T-helper 1 cell (primary cell): Measurements from ENCODE around the gene TFDP1.

Experiments
- DNase-seq, 5 donors: peaks; one replicate each; pipeline ENCODE4 v3.0.0-alpha.2; 2012 to 2020

Gene TFDP1

DNA sequence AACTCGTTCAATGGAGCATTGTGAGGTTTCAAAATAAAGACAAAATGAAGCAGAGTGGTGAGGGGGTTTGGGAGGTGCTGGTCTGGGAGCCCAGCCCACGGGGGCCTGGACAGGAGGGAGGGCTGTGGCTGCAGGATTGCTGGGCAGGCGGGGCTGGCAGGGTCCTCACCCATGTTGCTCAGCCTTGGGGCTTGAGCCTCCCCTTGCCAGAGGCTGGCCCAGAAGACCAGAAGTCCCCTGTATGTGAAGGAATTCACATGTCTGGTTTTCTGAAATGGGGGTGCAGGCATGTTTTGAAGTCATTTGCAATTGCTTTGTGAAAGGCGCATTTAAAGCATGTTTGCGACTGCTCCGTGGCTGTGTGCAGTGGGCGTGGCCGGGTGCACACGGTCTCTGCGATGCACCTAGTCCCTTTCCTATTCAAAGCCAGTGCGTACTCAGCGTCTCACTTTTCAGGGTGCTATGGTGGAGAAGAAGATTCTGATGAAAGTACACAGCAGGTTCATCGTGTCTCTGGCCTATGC lies 84.7 kb downstream of the TFDP1 start:
- no peak for DNase-seq

DNA sequence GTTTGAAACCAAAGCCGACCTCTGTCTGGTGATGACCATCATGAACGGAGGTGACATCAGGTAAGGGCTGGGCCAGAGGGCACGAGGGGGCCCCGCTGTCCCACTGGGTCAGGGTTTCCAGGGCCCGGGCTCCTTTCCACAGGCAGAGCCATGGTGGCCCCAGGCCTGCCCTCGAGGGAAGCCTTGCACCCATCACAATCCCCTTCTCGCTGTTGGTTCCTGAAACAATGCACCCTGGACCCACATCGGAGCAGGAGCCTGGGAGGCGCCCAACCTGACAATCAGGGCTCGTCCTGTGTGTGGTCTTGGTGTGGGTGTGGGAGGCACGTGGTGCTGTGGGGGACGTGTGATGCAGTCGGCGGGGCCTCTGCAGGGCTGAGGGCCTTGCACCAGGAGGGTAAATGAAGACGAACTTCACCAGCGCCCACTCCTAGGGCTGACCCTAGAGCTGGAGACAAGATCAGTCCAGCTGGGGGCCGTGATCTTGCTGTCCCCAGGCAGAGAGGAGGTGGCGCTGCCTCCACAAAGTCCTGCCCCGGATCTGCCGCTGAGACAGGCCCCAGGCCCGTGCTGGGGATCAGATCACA lies 85.3 kb downstream of the TFDP1 start:
- no peak for DNase-seq

DNA sequence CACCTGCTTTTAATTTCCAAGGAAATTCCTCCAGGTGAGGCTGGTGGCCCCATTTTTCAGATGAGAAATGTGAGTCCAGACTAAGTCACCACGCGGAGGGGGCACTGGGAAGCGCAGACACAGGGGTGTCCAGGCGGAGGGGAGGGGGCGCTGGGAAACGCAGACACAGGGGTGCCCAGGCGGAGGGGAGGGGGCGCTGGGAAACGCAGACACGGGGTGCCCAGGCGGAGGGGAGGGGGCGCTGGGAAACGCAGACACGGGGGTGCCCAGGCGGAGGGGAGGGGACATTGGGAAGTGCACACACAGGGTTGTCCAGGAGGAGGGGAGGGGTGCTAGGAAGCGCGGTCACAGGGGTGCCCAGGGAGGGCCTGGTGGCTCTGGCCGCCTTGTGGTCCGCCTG lies 86.0 kb downstream of the TFDP1 start:
- no peak for DNase-seq

DNA sequence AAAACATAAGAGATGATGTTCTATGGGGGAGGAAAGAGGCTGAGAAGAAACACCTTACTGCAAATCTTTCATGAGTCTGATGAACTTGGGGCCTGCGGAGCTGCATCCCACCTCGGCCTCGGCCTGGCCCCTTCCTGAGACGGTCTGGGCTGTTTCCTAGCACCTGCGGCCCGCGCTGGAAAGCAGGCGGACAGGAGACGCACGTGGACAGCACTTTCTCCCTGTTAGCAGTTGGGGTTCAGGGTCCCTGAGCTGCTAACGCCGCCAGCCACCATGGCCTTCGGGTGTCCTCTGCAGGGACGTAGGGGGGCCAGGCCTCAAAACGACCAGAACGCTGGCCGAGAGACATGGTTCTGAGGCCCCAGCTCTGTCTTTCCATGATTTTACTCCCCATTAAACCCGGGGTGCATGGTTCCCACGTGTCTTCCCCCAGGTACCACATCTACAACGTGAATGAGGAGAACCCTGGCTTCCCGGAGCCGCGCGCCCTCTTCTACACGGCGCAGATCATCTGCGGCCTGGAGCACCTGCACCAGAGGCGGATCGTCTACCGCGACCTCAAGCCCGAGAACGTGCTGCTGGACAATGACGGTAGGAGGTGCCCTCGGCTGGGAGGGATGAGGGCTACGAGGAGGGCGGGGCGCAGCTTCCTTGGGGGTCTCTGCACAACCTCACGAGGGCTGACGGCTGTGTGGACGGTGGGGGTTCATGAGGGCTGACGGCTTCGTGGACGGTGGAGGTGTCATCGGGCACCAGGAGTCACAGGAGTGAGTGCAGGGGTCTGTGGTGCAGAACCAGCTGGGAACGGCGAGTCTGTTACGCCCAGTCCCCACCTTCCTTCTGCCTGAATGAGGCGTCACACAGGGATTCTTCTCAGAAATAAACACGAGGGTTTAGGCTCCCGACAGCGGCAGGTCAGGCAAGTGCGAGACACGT lies 86.8 kb downstream of the TFDP1 start:
- no peak for DNase-seq

DNA sequence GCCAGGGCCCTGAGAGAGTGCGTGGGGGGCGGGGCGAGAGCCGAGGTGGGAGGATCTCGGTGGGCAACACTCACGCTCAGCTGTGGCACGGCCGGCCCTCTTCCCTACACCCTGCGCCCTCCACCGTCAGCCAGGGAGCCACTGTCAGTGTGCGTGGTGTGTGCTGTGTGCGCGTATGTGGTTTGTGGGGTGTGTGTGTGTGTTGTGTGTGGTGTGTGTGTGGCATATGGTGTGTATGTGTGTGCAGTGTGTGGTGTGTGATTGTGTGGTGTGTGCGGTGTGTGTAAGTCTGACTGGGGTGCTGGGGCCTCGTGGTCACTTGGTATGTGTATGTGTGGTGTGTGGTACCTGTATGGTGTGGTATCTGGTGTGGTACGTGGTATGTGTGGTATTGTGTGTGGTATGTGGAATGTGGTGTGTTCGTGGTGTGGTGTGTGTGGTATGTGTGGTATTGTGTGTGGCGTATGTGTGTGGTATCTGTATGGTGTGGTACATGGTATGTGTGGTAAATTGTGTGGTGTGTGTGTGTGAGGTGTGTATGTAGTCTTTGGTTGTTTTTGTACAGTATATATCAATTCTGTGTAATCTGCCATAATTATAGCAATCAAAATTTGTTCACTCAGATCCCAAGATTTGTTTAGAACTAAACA lies 87.6 kb downstream of the TFDP1 start:
- DNase-seq, result no peak
